GM13977 (cell line): Measurements from ENCODE around the gene TTC28.
A peak's percentile ranks its signal among the peaks of the same experiment; 100 is the strongest.
"Not testable (repeated sequence)": the region's sequence is repeated elsewhere in the genome, so short reads cannot be mapped to it uniquely, and the experiment has no call there.

ENCODE experiments used
- DNase-seq: peaks from one replicate; pipeline ENCODE4 v3.0.0; 2012; ENCODE audit warnings: low spot score
- in situ Hi-C: fragments of 300-500 bp; cut with MboI; formaldehyde crosslinking; loops from one replicate; pipeline ENCODE4 v1.12.0; 2022; ENCODE audit warnings: low sequenced_read_pairs, low pct_unique_long_range_greater_than_20kb, mixed read lengths, inconsistent platforms; ENCODE audit not compliant: unreplicated experiment
- TF ChIP-seq, protein P1 (sequence below): IDR thresholded peaks from 2 replicates; pipeline ENCODE4 v1.5.1; 2012; ENCODE audit warnings: mild to moderate bottlenecking, control low read depth; ENCODE audit not compliant: insufficient read depth; ENCODE audit errors: extremely low read depth, missing control alignments

TTC28 gene

DNA sequence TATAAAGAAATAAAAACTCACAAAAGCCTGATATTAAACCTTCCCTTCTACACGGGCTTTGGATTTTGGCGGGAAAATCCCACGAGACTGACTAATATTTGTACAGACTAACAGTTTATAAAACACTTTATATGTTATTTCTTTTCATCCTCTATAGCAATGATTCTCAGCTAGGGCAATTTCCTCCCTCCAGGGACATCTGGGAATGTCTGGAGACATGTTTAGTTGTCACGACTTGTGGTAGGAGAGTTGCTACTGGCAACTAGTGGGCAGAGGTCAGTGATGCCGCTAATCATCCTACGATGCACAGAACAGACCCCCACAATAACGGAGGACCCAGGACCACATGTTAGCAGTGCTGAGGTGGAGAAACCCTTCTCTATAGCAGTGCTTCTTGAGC lies 455.8 kb downstream of the TTC28 start:
- in situ Hi-C loops, result no loop called here
- DNase-seq, result no peak
- TF ChIP-seq, protein P1, sequence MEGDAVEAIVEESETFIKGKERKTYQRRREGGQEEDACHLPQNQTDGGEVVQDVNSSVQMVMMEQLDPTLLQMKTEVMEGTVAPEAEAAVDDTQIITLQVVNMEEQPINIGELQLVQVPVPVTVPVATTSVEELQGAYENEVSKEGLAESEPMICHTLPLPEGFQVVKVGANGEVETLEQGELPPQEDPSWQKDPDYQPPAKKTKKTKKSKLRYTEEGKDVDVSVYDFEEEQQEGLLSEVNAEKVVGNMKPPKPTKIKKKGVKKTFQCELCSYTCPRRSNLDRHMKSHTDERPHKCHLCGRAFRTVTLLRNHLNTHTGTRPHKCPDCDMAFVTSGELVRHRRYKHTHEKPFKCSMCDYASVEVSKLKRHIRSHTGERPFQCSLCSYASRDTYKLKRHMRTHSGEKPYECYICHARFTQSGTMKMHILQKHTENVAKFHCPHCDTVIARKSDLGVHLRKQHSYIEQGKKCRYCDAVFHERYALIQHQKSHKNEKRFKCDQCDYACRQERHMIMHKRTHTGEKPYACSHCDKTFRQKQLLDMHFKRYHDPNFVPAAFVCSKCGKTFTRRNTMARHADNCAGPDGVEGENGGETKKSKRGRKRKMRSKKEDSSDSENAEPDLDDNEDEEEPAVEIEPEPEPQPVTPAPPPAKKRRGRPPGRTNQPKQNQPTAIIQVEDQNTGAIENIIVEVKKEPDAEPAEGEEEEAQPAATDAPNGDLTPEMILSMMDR, result no peak

DNA sequence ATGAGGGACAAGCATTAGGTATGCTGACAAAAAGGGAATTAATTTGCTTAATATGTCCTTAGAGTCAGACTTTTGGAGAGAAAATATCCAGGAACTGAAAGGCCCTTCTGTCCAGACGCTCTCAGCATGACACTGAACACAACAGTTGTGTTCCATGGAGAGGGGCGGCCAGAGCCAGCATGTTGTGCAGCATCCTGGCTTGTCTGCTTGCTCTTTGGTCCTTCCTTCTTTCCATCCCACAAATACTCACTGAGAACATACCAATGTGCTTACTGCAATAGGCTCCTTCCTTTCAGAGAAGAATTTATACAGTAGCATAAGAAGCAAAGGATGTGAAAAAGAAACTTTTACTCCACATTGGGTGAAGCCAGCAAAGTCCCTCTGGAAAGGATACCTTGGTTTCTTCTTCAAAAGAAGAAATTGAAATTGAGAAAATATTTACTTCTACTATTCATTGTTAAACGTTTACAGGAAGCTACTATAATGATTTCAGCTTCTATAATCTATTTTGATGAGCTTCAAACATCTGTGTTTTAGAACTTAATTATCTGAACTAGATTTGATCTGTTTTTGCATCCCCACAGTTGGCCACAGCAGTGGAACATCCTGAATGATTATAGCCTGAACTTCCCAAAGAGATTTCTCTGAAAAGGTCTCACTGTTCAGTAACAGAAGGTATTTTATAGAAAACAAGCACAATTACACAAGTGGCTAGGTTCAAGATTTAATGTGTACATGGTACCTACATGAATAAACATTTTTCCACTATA lies 456.5 kb downstream of the TTC28 start:
- in situ Hi-C loops, result no loop called here
- TF ChIP-seq, protein P1, result no peak
- DNase-seq, result no peak

- in situ Hi-C loops, result no loop called here
- DNase-seq, result no peak
- TF ChIP-seq, protein P1, result no peak
These were observed 457.1 kb downstream of the TTC28 start for GRCh38 chr22:28222571-28222970.

- TF ChIP-seq, protein P1, result no peak
- in situ Hi-C loops, result no loop called here
These were observed 457.6 kb downstream of the TTC28 start for GRCh38 chr22:28222052-28222451.

DNA sequence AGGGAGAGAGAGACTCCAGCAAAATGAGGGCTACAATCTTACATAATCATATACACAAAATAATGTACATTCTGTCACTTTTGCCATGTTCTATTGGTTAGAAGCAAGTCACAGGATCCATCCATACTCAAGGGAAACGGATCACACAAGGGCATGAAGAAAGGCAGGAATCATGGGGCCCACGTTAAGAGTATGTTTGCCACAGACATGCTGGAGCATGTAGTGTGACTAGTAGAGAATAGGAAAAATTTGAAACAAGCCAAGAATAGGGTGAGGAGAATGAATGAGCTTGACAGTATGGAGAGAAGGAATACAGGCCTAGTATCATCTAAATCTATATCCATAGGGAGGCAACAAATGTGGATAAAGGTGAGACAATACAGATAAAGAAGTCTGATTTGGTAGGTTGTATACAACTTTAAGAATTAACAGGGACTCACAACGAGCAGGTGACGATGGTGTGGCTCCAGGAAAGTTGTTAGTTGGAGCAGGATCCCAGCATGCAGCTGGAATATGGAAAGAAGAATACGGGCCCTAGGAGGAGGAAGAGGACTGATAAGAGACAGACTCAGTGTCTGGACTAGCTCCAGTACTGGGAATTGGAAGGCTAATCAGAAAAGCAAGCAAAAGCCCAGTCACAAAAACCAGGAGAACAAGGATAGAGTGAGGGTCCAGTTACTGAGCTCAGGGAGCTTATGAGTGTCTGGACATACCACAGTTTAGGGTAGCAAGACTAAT lies 458.8 kb downstream of the TTC28 start:
- no peak for DNase-seq
- in situ Hi-C loops, result no loop called here
- TF ChIP-seq, protein P1, result no peak

More at GRCh38 chr22:28222052-28222451, 457.6 kb downstream of the TTC28 start:
- DNase-seq, result peak; percentile 16

GRCh38 chr22:28217277-28217676 lies 462.4 kb downstream of the TTC28 start:
- in situ Hi-C loops, result no loop called here
- no peak for DNase-seq
- TF ChIP-seq, protein P1, result no peak

DNA sequence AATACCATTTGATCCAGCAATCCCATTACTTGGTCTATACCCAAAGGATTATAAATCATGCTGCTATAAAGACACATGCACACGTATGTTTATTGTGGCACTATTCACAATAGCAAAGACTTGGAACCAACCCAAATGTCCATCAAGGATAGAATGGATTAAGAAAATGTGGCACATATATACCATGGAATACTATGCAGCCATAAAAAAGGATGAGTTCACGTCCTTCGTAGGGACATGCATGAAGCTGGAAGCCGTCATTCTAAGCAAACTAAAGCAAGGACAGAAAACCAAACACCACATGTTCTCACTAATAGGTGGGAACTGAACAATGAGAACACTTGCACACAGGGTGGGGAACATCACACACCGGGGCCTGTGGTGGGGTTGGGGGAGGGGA lies 464.9 kb downstream of the TTC28 start:
- in situ Hi-C loops, result not testable (repeated sequence)

DNA sequence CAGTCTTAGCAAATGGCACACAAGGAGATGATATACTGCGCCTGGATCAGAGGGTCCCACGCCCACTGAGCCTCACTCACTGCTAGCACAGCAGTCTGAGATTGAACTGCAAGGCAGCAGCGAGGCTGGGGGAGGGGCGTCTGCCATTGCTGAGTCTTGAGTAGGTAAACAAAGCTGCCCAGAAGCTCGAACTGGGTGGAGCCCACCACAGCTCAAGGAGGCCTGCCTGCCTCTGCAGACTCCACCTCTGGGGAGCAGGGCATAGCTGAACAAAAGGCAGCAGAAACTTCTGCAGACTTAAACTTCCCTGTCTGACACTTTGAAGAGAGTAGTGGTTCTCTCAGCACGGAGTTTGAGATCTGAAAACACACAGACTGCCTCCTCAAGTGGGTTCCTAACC lies 470.2 kb downstream of the TTC28 start:
- DNase-seq, in situ Hi-C loops: not testable (repeated sequence)

More for the DNA sequence above, 464.9 kb downstream of the TTC28 start:
- DNase-seq, result not testable (repeated sequence)
